Activated CD8-positive, alpha-beta T cell treated with anti-CD3 and anti-CD28 coated beads for 36 hours (primary cell): ENCODE results near the gene FBXO17. TPM values are rescaled to one million over a fixed set of nuclear protein-coding genes. Genes with fewer than 3 reads are reported as not detected.

Experiments
- ATAC-seq: fragments of 200-7000 bp; cut with Tn5 transposase; one replicate; pipeline ENCODE4 v1.10.0; 2021; ENCODE audit warnings: mild to moderate bottlenecking, moderate library complexity
- CTCF ChIA-PET: fragments of 350-600 bp; sonication (Branson Sonifier 250); formaldehyde crosslinking; loops from one replicate; lab custom pipeline; 2021; ENCODE audit warnings: antibody characterized with exemption; lab: Charles Lee
- POLR2A ChIA-PET: fragments of 350-600 bp; sonication (Branson Sonifier 250); formaldehyde crosslinking; loops from one replicate; lab custom pipeline; 2021; ENCODE audit warnings: antibody characterized with exemption; lab: Charles Lee
- DNase-seq: peaks from one replicate; pipeline ENCODE4 v3.0.0-alpha.2; 2020
- H3K27ac Mint-ChIP-seq: one replicate; pipeline ENCODE4 v1.8.0; 2021; ENCODE audit warnings: mild to moderate bottlenecking, mixed read lengths
- H3K27me3 Mint-ChIP-seq: one replicate; pipeline ENCODE4 v1.8.0; 2021; ENCODE audit warnings: mixed read lengths
- H3K36me3 Mint-ChIP-seq: one replicate; pipeline ENCODE4 v1.8.0; 2021; ENCODE audit warnings: low read depth, mixed read lengths
- H3K4me1 Mint-ChIP-seq: one replicate; pipeline ENCODE4 v1.8.0; 2021; ENCODE audit warnings: low read depth, mixed read lengths
- H3K4me3 Mint-ChIP-seq: one replicate; pipeline ENCODE4 v1.8.0; 2021; ENCODE audit warnings: mild to moderate bottlenecking, moderate library complexity, mixed read lengths
- H3K9me3 Mint-ChIP-seq: one replicate; pipeline ENCODE4 v1.8.0; 2021; ENCODE audit warnings: mixed read lengths
- intact Hi-C: fragments of 100-400 bp; cut with micrococcal nuclease; formaldehyde crosslinking; loops from one replicate; pipeline ENCODE4 v1.10.0; 2022
- total RNA-seq, 2 experiments: library from RNA; stranded (reverse); gene quantifications; one replicate each; pipeline ENCODE4 v1.2.3, GENCODE V29; 2021
- TF ChIP-seq, protein P1 (sequence below): fragments of 200-600 bp; IDR thresholded peaks from one replicate; pipeline ENCODE4 v1.8.0; 2022; ENCODE audit warnings: antibody characterized with exemption, mild to moderate bottlenecking

Gene FBXO17
- total RNA-seq, 2 experiments from 2014 or later, result not detected

DNA sequence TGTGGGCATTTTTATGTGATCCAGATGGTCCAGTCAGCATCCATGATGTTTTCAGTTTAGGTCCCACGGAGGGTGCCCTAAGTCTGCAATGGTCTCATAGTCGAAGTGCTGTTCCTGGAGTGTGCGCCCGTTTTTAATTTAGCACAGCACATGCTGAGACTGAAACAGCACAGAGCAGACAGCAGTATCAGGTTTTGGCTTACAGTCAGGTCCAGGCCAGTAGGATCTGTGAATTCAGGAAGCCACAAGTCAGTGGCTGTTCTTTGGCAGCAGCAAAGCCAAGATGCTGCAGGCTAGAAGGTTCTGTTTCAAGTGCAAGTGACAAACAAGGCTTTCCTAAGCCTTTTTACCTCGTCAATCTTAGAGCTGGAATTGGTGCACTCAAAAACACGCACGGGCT lies 38.5 kb upstream of the FBXO17 start:
- Mint-ChIP-seq H3K27ac (no peak overlapping the region), H3K4me1 (no peaks in the 10 kb centered on the region), H3K36me3 (no peaks in the 10 kb centered on the region), H3K27me3 (peaks cover 14% of the 10 kb centered on the region), H3K9me3 (no peaks in the 10 kb centered on the region), H3K4me3 (no peak overlapping the region)
- DNase-seq, result no peak
- TF ChIP-seq, protein P1, sequence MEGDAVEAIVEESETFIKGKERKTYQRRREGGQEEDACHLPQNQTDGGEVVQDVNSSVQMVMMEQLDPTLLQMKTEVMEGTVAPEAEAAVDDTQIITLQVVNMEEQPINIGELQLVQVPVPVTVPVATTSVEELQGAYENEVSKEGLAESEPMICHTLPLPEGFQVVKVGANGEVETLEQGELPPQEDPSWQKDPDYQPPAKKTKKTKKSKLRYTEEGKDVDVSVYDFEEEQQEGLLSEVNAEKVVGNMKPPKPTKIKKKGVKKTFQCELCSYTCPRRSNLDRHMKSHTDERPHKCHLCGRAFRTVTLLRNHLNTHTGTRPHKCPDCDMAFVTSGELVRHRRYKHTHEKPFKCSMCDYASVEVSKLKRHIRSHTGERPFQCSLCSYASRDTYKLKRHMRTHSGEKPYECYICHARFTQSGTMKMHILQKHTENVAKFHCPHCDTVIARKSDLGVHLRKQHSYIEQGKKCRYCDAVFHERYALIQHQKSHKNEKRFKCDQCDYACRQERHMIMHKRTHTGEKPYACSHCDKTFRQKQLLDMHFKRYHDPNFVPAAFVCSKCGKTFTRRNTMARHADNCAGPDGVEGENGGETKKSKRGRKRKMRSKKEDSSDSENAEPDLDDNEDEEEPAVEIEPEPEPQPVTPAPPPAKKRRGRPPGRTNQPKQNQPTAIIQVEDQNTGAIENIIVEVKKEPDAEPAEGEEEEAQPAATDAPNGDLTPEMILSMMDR, result no peak
- CTCF ChIA-PET, result no interaction called here
- intact Hi-C loops, result no loop called here
- POLR2A ChIA-PET, result no interaction called here
- ATAC-seq, result no peak

DNA sequence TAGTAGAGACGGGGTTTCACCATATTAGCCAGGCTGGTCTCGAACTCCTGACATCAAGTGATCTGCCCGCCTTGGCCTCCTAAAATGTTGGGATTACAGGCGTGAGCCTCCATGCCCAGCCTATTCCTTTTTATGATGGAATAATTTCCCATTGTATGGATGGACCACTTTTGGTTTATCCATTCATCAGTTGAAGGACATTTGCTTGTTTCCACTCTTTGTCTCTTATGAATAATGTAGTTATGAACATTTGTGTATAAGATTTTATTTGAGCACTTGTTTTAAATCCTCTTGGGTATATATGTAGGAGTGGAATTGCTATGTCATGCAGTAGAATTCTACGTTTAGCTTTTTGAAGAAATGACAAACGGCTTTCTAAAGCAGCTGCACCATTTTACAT lies 33.5 kb upstream of the FBXO17 start:
- DNase-seq (no peak), ATAC-seq (no peak)
- ChIA-PET POLR2A (no interaction called here), CTCF (no interaction called here)
- H3K9me3 Mint-ChIP-seq, result no peaks in the 10 kb centered on the region
- no peaks in the 10 kb centered on the region for H3K36me3 Mint-ChIP-seq
- H3K4me1 Mint-ChIP-seq, result peaks cover 3% of the 10 kb centered on the region
- H3K4me3 Mint-ChIP-seq, result no peak overlapping the region
- TF ChIP-seq, protein P1, result no peak
- peaks cover 10% of the 10 kb centered on the region for H3K27me3 Mint-ChIP-seq
- H3K27ac Mint-ChIP-seq, result no peak overlapping the region
- intact Hi-C loops, result no loop called here

DNA sequence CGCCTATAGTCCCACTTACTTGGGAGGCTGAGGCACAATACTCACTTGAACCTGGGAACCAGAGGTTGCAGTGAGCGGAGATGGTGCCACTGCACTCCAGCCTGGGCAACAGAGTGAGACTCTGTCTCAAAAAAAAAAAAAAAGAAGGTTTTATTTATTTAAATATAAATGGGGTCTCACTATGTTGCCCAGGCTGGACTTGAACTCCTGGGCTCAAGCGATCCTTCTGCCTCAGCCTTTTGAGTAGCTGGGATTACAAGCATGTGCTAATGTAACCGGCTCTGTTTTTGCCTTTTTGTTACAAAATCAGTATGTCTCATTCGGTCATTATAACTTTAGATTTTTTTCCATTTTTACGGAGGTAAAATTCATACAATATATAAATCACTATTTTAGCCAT lies 32.6 kb upstream of the FBXO17 start:
- ChIA-PET POLR2A (no interaction called here), CTCF (no interaction called here)
- DNase-seq (no peak), ATAC-seq (no peak)
- H3K27ac Mint-ChIP-seq, result no peak overlapping the region
- TF ChIP-seq, protein P1, result no peak
- no peaks in the 10 kb centered on the region for H3K36me3 Mint-ChIP-seq
- intact Hi-C loops, result no loop called here
- H3K4me1 Mint-ChIP-seq, result peaks cover 3% of the 10 kb centered on the region
- H3K4me3 Mint-ChIP-seq, result no peak overlapping the region
- H3K9me3 Mint-ChIP-seq, result no peaks in the 10 kb centered on the region
- H3K27me3 Mint-ChIP-seq, result peaks cover 12% of the 10 kb centered on the region

DNA sequence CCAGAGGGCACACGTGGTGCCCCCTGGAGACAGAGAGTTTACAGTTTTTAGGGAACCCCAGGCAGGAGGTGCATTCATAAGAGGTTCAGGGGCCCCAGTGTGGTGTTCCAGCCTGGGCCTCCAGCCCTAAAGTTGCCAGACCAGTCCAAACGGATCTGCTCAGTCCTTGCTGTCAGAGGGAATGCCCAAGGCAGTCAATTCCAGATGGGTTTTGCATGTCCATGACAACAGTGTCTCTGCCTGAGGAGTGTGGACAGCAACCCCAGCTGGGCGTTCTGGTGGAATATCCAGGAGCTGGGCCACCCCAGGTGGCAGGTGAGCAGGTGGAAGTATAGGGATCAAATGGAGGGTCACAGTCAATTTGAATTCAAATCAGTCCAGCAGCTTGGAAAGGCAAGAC lies 31.6 kb upstream of the FBXO17 start:
- TF ChIP-seq, protein P1, result no peak
- ChIA-PET POLR2A (no interaction called here), CTCF (no interaction called here)
- no peaks in the 10 kb centered on the region for H3K9me3 Mint-ChIP-seq
- H3K27ac Mint-ChIP-seq, result no peak overlapping the region
- no peaks in the 10 kb centered on the region for H3K36me3 Mint-ChIP-seq
- H3K4me1 Mint-ChIP-seq, result peaks cover 3% of the 10 kb centered on the region
- H3K4me3 Mint-ChIP-seq, result no peak overlapping the region
- H3K27me3 Mint-ChIP-seq, result peaks cover 10% of the 10 kb centered on the region
- ATAC-seq (no peak), DNase-seq (no peak)
- intact Hi-C loops, result no loop called here

DNA sequence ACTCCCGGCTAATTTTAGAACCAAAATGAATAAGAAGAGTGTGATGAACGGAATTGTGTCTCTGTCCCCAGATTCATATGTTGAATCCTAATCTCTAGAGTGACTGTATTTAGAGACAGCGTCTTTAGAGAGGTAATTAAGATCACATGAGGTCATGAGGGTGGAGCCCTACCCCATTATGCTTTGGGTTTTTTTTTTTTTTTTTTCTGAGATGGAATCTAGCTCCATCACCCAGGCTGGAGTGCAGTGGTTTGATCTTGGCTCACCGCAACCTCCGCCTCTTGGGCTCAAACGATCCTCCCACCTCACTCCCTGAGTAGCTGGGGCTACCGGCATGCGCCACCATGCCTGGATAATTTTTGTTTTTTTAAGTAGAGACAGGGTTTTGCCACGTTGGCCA lies 28.9 kb upstream of the FBXO17 start:
- no peak overlapping the region for H3K4me3 Mint-ChIP-seq
- TF ChIP-seq, protein P1, result no peak
- peaks cover 3% of the 10 kb centered on the region for H3K4me1 Mint-ChIP-seq
- H3K27me3 Mint-ChIP-seq, result peaks cover 12% of the 10 kb centered on the region
- ChIA-PET POLR2A (no interaction called here), CTCF (no interaction called here)
- H3K36me3 Mint-ChIP-seq, result no peaks in the 10 kb centered on the region
- no peak for ATAC-seq
- no peaks in the 10 kb centered on the region for H3K9me3 Mint-ChIP-seq
- H3K27ac Mint-ChIP-seq, result no peak overlapping the region
- intact Hi-C loops, result no loop called here
- DNase-seq, result no peak
